Psoas muscle (tissue), 8 donors: Measurements from ENCODE around the gene ZNG1A. TPM values are rescaled to one million over a fixed set of nuclear protein-coding genes. Genes with fewer than 3 reads are reported as not detected.
"Not testable (repeated sequence)": the region's sequence is repeated elsewhere in the genome, so short reads cannot be mapped to it uniquely, and the experiment has no call there.

Source experiments
- ATAC-seq, 4 donors: fragments of 200-7000 bp; cut with Tn5 transposase; one replicate each; pipeline ENCODE4 v1.9.1; 2020; ENCODE audit warnings: moderate library complexity in 3 of 4, mild to moderate bottlenecking in 2 of 4
- DNase-seq, 2 donors: peaks; one replicate each; pipeline ENCODE4 v3.0.0-alpha.2; 2020
- H3K27ac ChIP-seq: fragments of 200-600 bp; one replicate; pipeline ENCODE4 v1.8.0; 2022
- H3K27me3 ChIP-seq, 3 donors: fragments of 200-600 bp in 1 of 3; one replicate each; pipeline versions ENCODE4 v1.6.1 to v1.8.0; 2013 to 2022; ENCODE audit warnings: low read length in 2 of 3, mild to moderate bottlenecking in 2 of 3, moderate library complexity in 1 of 3; ENCODE audit not compliant: insufficient read depth in 3 of 3
- H3K36me3 ChIP-seq, 2 donors: fragments of 200-600 bp in 1 of 2; one replicate each; pipeline versions ENCODE4 v1.6.1 to v1.8.0; 2013 to 2022; ENCODE audit warnings: low read depth in 1 of 2, mild to moderate bottlenecking in 1 of 2, moderate library complexity in 1 of 2; ENCODE audit not compliant: insufficient read depth in 1 of 2
- H3K4me1 ChIP-seq: fragments of 200-600 bp; one replicate; pipeline ENCODE4 v1.8.0; 2022
- H3K4me3 ChIP-seq: fragments of 200-600 bp; one replicate; pipeline ENCODE4 v1.8.0; 2022; ENCODE audit warnings: mild to moderate bottlenecking
- H3K9me3 ChIP-seq: fragments of 200-600 bp; one replicate; pipeline ENCODE4 v1.8.0; 2022
- WGBS, 3 donors: extraction: QIAGEN DNeasy Blood & Tissue Kit; methylation state at CpG; one replicate each; pipeline versions ENCODE4 v1.1.6 to v1.1.7; 2013; 5-methylcytosine and 5-hydroxymethylcytosine counted together
- intact Hi-C, 2 donors: fragments of 100-400 bp; cut with DNase I; formaldehyde crosslinking; loops; one replicate each; pipeline versions ENCODE4 v1.11.0 to v1.14.2; 2022
- polyA plus RNA-seq, 3 donors: library from polyadenylated mRNA; stranded (reverse); fragments of 200-250 nt; gene quantifications; one replicate each; pipeline ENCODE4 v1.2.3, GENCODE V29; 2013
- total RNA-seq, 4 donors: library from RNA; stranded (reverse); fragmentation: NEBNext Ultra II Directional in 2 of 4; extraction: Animal tissue kit (Norgen Biotek cat#: 25700) in 2 of 4; gene quantifications; one replicate each; pipeline versions ENCODE4 v1.2.1 to v1.2.4, GENCODE V29; 2021 to 2023
- TF ChIP-seq, protein P1 (sequence below): fragments of 200-600 bp; IDR thresholded peaks from one replicate; pipeline ENCODE4 v1.8.0; 2022; ENCODE audit warnings: antibody characterized with exemption
- donor health status: healthy with polysubstance abuse.
- donor health status: DM: no; HTN: no; CAD: no; lungs with moderate emphysema.
- donor health status: Bipolar disorder and iron deficiency.
- donor health status: healthy.
- donor health status: DM: yes; HTN: yes; CAD: no.
- donor health status: DM: no; HTN: no; CAD: no.
- donor health status: DM: no; HTN: no; CAD: no.
- donor health status: DM: yes; HTN: yes; CAD: no.

The ZNG1A gene
- total and polyA plus RNA-seq, 7 donors, result 12.0 to 38.4 (median 17.7) TPM

DNA sequence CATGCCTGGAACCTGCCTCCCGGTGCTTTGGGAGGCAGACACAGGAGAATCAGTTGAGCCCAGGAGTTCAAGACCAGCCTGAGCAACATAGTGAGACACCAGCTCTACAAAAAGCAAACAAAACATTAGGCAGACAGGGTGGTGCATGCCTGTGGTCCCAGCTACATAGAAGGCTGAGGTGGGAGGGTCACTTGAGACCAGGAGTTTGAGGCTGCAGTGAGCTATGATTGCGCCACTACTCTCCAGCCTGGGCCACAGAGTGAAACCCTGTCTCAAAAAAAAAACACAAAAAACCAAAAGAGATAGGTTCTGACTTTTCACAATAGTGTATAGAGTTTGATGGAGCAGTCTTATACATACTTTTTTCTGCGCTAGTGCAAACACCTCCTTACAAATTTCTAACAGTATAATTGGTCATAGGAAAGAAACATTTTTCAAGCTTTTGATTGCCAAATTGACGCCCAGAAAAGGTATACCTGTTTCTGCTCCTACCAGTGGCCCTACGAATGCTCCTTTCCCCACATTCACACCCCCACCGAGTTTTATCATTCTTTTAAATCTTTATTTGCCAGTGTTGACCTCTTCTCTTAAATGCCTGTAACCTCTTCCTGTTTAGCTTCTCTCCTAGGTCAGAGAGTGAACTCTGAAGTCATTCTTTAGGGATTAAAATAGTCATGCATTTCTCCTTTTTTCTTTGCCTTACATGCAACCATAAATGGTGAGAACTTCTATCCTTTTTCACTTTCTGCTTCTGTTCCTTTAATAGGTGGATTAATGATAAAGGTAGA lies 43.3 kb upstream of the ZNG1A start:
- intact Hi-C loops, result no loop called here
- DNase-seq (no peak), ATAC-seq (no peak)
- Histone ChIP-seq H3K9me3 (no peaks in the 10 kb centered on the region), H3K27me3 (peaks cover 0 to 7% (median 0%) of the 10 kb centered on the region in 3 donors), H3K4me3 (no peak overlapping the region), H3K4me1 (no peaks in the 10 kb centered on the region), H3K36me3 (no peaks in the 10 kb centered on the region), H3K27ac (no peak overlapping the region)
- TF ChIP-seq, protein P1, sequence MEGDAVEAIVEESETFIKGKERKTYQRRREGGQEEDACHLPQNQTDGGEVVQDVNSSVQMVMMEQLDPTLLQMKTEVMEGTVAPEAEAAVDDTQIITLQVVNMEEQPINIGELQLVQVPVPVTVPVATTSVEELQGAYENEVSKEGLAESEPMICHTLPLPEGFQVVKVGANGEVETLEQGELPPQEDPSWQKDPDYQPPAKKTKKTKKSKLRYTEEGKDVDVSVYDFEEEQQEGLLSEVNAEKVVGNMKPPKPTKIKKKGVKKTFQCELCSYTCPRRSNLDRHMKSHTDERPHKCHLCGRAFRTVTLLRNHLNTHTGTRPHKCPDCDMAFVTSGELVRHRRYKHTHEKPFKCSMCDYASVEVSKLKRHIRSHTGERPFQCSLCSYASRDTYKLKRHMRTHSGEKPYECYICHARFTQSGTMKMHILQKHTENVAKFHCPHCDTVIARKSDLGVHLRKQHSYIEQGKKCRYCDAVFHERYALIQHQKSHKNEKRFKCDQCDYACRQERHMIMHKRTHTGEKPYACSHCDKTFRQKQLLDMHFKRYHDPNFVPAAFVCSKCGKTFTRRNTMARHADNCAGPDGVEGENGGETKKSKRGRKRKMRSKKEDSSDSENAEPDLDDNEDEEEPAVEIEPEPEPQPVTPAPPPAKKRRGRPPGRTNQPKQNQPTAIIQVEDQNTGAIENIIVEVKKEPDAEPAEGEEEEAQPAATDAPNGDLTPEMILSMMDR, result no peak
- WGBS, 3 donors, result 76 to 79% (median 79%) methylated on average over 6 of the region's 6 CpGs

DNA sequence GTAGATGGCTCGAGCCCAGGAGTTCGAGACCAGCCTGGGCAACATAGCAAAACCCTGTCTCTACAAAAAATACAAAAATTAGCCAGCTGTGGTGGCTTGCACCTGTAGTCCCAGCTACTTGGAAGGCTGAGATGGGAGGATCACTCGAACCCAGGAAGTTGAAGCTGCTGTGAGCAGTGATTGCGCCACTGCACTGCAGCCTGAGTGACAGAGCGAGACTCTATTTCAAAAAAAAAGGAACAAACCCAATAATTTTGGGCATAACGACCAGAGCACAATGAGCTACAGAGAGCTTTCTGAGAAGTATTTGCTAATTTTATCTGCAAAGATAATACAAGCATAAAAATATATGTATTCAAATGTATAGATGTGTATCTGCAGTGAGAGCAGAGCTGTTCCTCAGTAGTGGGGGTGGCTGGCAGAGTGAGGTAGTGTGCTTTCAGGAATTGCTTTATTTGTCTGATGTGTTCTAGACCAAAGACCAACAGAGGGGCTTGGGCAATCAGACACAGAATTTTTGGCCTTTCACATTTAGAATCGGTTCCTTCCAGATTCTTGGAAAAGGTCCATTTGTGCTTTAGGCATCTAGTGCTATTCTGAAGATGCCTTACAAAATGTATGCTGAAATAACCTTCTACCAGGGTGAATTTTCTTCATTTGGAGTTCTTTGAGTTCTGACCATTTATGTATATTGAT lies 41.0 kb upstream of the ZNG1A start:
- Histone ChIP-seq H3K4me1 (no peaks in the 10 kb centered on the region), H3K36me3 (no peaks in the 10 kb centered on the region), H3K27ac (no peak overlapping the region), H3K27me3 (peaks cover 0 to 16% (median 0%) of the 10 kb centered on the region in 3 donors), H3K4me3 (no peak overlapping the region), H3K9me3 (no peaks in the 10 kb centered on the region)
- DNase-seq (no peak), ATAC-seq (no peak)
- TF ChIP-seq, protein P1, result no peak
- intact Hi-C loops, result no loop called here
- WGBS, 3 donors, result 73 to 80% (median 79%) methylated on average over 7 of the region's 7 CpGs

DNA sequence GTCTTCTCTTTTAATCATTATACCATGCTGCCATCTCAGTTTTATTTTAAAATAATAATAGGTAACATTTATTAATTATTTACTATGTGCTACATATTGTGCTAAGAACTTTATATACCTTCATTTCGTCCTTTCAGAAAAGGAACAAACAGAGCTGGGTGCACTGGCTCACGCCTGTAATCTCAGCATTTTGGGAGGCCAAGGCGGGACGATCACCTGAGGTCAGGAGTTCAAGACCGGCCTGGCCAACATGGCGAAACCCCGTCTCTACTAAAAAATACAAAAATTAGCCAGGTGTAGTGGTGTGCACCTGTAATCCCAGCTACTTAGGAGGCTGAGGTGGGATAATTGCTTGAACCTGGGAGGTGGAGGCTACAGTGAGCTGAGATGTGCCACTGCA lies 40.2 kb upstream of the ZNG1A start:
- WGBS, 3 donors, result 96 to 97% (median 96%) methylated on average over 7 of the region's 7 CpGs
- H3K9me3 ChIP-seq, H3K36me3 ChIP-seq, H3K4me3 ChIP-seq, H3K4me1 ChIP-seq, DNase-seq, intact Hi-C loops, ATAC-seq, H3K27ac ChIP-seq: not testable (repeated sequence)
- H3K27me3 ChIP-seq, result peaks cover 0 to 24% (median 0%) of the 10 kb centered on the region in 3 donors

DNA sequence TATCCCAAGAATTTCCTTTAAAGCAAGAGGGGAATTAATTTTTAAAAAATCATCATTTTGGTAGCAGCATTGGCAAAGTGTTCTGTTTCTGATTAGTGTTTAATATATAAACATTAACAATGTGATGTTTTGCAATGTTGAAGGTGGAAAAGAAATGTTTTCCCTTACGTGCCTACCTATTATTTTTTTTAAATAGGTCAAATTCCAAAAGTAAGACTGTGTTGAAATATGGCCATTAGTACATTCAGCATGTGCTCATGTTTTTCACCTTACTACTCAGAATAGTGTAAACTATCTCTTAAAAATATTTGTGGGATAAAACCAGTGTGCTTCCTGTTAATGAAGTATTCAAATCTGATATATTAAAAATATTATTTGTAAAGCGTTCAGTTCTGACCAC lies 39.1 kb upstream of the ZNG1A start:
- ATAC-seq, result no peak
- TF ChIP-seq, protein P1, result no peak
- Histone ChIP-seq H3K27me3 (peaks cover 0 to 29% (median 0%) of the 10 kb centered on the region in 3 donors), H3K27ac (no peak overlapping the region), H3K36me3 (no peaks in the 10 kb centered on the region), H3K4me3 (no peak overlapping the region), H3K9me3 (no peaks in the 10 kb centered on the region), H3K4me1 (no peaks in the 10 kb centered on the region)
- intact Hi-C loops, result no loop called here
- WGBS, 3 donors, result 78 to 92% (median 79%) methylated on average over 2 of the region's 2 CpGs
- no peak for DNase-seq

DNA sequence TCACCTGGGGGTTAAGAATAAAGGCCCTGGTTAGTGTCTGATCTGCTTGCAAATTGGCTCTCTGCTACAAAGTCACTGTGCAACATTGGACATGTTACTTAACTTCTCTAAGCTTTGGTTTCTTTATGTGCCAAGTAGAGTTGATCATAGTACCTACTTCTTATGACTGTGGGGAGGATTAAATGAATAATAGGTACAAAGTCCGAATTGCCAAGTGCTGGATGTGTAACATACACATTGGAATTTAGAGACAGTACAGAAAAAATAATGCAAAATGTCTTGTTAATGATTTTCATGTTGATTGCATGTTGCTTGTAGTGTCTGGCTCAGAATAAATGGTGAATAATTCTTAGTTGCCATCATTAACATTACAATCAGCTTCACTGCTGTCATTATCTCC lies 38.0 kb upstream of the ZNG1A start:
- TF ChIP-seq, protein P1, result no peak
- H3K4me1 ChIP-seq, result no peaks in the 10 kb centered on the region
- H3K27me3 ChIP-seq, result peaks cover 0 to 29% (median 0%) of the 10 kb centered on the region in 3 donors
- no peaks in the 10 kb centered on the region for H3K9me3 ChIP-seq
- peak overlapping the region; percentile 72 for H3K4me3 ChIP-seq
- intact Hi-C loops, result no loop called here
- no peaks in the 10 kb centered on the region for H3K36me3 ChIP-seq
- DNase-seq, result no peak
- no peak for ATAC-seq
- WGBS, 3 donors, result 76 to 94% (median 78%) methylated on average over 1 of the region's 1 CpG
- H3K27ac ChIP-seq, result no peak overlapping the region
